HEK293 (cell line): ENCODE data around the gene CFAP45.

Experiments
- BCL11A ChIP-seq: fragments of 450-650 bp; formaldehyde crosslinking; IDR thresholded peaks from 2 replicates; pipeline ENCODE4 v1.5.1; 2016; ENCODE audit warnings: low read depth, missing biosample characterization, missing genetic modification characterization
- PRDM1 ChIP-seq: fragments of 450-650 bp; formaldehyde crosslinking; IDR thresholded peaks from 2 replicates; pipeline ENCODE4; 2016; ENCODE audit warnings: missing biosample characterization, missing genetic modification characterization
- REPIN1 ChIP-seq: fragments of 450-650 bp; formaldehyde crosslinking; IDR thresholded peaks from 2 replicates; pipeline ENCODE4 v1.5.1; 2017; ENCODE audit warnings: missing biosample characterization, missing genetic modification characterization, low read depth
- YY2 ChIP-seq: fragments of 450-650 bp; formaldehyde crosslinking; IDR thresholded peaks from 2 replicates; pipeline ENCODE4 v1.5.1; 2016; ENCODE audit warnings: missing biosample characterization, missing genetic modification characterization
- ZNF585B ChIP-seq: fragments of 450-650 bp; formaldehyde crosslinking; IDR thresholded peaks from 2 replicates; pipeline ENCODE4 v1.5.1; 2016; ENCODE audit warnings: missing biosample characterization, missing genetic modification characterization
- ZNF600 ChIP-seq: fragments of 450-650 bp; formaldehyde crosslinking; IDR thresholded peaks from 2 replicates; pipeline ENCODE4 v1.5.1; 2016; ENCODE audit warnings: missing biosample characterization, missing genetic modification characterization
- TF ChIP-seq, protein P1 (sequence below): fragments of 450-650 bp; formaldehyde crosslinking; IDR thresholded peaks from 2 replicates; pipeline ENCODE4 v1.5.1; 2016; ENCODE audit warnings: missing biosample characterization, missing genetic modification characterization
- TF ChIP-seq, protein P2 (sequence below): fragments of 450-650 bp; formaldehyde crosslinking; IDR thresholded peaks from 2 replicates; pipeline ENCODE4 v1.5.1; 2016; ENCODE audit warnings: missing biosample characterization, missing genetic modification characterization, low read depth
- TF ChIP-seq, protein P3 (sequence below): fragments of 450-650 bp; formaldehyde crosslinking; IDR thresholded peaks from 2 replicates; pipeline ENCODE4 v1.5.1; 2016; ENCODE audit warnings: missing biosample characterization, missing genetic modification characterization

DNA sequence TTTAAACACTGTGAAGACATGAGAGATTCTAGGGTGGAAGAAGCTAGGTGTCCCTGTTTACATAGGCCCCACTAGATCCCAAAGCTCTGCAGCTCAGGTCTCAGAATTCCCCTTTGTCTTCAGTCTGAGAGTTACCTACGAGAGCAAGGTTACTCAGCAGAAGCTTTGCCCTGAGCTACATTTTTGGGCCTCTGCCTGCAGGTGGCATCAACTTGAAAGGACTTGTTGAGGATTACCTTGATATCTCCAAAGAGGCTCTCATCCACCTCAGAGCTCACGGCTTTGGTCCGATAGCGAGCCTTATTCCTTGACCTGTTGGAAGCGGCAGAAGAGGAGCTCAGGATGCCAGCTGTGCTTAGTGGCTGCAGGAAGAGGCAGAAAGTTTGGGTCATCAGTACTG is 7.0 kb downstream of the CFAP45 start:
- TF ChIP-seq BCL11A (tag by site-specific recombination), result no peak
- TF ChIP-seq, protein P1, sequence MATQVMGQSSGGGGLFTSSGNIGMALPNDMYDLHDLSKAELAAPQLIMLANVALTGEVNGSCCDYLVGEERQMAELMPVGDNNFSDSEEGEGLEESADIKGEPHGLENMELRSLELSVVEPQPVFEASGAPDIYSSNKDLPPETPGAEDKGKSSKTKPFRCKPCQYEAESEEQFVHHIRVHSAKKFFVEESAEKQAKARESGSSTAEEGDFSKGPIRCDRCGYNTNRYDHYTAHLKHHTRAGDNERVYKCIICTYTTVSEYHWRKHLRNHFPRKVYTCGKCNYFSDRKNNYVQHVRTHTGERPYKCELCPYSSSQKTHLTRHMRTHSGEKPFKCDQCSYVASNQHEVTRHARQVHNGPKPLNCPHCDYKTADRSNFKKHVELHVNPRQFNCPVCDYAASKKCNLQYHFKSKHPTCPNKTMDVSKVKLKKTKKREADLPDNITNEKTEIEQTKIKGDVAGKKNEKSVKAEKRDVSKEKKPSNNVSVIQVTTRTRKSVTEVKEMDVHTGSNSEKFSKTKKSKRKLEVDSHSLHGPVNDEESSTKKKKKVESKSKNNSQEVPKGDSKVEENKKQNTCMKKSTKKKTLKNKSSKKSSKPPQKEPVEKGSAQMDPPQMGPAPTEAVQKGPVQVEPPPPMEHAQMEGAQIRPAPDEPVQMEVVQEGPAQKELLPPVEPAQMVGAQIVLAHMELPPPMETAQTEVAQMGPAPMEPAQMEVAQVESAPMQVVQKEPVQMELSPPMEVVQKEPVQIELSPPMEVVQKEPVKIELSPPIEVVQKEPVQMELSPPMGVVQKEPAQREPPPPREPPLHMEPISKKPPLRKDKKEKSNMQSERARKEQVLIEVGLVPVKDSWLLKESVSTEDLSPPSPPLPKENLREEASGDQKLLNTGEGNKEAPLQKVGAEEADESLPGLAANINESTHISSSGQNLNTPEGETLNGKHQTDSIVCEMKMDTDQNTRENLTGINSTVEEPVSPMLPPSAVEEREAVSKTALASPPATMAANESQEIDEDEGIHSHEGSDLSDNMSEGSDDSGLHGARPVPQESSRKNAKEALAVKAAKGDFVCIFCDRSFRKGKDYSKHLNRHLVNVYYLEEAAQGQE (tag by site-specific recombination), result no peak
- no peak for TF ChIP-seq ZNF585B
- no peak for TF ChIP-seq ZNF600
- TF ChIP-seq, protein P2, sequence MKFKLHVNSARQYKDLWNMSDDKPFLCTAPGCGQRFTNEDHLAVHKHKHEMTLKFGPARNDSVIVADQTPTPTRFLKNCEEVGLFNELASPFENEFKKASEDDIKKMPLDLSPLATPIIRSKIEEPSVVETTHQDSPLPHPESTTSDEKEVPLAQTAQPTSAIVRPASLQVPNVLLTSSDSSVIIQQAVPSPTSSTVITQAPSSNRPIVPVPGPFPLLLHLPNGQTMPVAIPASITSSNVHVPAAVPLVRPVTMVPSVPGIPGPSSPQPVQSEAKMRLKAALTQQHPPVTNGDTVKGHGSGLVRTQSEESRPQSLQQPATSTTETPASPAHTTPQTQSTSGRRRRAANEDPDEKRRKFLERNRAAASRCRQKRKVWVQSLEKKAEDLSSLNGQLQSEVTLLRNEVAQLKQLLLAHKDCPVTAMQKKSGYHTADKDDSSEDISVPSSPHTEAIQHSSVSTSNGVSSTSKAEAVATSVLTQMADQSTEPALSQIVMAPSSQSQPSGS (tag by site-specific recombination), result no peak
- no peak for TF ChIP-seq PRDM1 (tag by site-specific recombination)
- TF ChIP-seq, protein P3, sequence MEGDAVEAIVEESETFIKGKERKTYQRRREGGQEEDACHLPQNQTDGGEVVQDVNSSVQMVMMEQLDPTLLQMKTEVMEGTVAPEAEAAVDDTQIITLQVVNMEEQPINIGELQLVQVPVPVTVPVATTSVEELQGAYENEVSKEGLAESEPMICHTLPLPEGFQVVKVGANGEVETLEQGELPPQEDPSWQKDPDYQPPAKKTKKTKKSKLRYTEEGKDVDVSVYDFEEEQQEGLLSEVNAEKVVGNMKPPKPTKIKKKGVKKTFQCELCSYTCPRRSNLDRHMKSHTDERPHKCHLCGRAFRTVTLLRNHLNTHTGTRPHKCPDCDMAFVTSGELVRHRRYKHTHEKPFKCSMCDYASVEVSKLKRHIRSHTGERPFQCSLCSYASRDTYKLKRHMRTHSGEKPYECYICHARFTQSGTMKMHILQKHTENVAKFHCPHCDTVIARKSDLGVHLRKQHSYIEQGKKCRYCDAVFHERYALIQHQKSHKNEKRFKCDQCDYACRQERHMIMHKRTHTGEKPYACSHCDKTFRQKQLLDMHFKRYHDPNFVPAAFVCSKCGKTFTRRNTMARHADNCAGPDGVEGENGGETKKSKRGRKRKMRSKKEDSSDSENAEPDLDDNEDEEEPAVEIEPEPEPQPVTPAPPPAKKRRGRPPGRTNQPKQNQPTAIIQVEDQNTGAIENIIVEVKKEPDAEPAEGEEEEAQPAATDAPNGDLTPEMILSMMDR, result no peak
- TF ChIP-seq REPIN1 (tag by site-specific recombination), result no peak
- no peak for TF ChIP-seq YY2
